GM19193 (cell line): ENCODE data around the gene HERC3.

Experiments
- POLR2A ChIP-seq: IDR thresholded peaks from 4 replicates; pipeline ENCODE4 v1.6.1; 2011; ENCODE audit not compliant: insufficient read depth, insufficient read length; ENCODE audit errors: extremely low read depth

Gene HERC3

DNA sequence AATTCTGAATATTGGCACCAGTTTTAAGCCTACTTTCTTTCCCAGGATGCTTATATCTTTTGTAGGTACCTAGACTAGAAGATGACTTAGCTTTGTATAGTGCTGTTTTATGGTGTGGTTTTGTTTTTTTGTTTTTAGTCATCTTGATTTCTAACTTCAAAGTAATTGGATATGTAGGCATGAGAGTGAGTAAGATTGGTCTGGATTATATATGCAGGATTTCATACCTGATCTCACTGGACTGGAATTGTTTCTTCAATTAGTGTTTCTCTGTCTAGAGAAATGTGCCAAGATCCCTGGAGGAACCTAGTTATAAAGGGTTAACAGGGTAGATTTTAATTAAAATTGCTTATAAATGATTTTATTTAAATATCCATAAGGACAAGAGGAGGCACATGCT is 82.3 kb downstream of the HERC3 start:
- no peak for TF ChIP-seq POLR2A

- no peak for TF ChIP-seq POLR2A
Measured at GRCh38 chr4:88674979-88675378, 82.7 kb downstream of the HERC3 start.

GRCh38 chr4:88675543-88675942 is 83.3 kb downstream of the HERC3 start:
- TF ChIP-seq POLR2A = no peak

DNA sequence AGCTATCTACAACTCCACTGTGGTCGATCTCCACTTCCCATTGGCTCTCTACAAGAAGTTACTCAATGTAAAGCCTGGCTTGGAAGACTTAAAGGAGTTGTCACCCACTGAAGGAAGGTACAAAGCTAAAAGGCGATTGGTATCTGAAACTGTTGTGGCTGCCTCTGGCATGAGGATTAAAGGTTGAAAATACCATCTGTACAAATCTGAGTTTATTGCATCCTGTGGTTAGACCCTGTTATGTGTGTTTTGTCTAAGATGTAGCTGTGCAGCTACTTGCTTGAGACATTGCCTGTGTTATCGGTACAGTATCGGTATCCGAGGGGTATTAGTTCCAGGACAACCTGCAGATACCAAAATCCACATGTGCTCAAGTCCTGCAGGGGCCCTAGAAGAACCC is 88.9 kb downstream of the HERC3 start:
- TF ChIP-seq POLR2A = no peak

DNA sequence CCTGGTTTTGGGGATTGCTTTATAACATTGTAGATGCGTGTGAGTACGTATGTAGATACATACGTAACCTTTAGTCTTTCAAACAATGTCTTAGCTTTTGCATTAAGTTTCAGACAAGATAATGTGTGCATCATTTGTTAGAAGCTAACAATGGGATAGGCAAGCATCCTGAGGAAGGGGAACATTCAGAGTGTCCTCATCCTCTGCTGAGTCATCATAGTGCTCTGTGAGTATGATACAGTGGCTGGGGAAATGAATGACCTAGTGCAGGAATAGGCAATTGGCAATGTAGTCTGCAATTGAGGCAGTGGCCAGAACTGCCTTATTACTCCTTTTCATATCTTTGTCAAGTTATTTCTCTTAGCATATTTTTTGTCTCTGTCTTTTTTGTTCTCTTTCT is 98.1 kb downstream of the HERC3 start:
- TF ChIP-seq POLR2A = no peak

GRCh38 chr4:88693792-88694191 is 101.5 kb downstream of the HERC3 start:
- TF ChIP-seq POLR2A = no peak

DNA sequence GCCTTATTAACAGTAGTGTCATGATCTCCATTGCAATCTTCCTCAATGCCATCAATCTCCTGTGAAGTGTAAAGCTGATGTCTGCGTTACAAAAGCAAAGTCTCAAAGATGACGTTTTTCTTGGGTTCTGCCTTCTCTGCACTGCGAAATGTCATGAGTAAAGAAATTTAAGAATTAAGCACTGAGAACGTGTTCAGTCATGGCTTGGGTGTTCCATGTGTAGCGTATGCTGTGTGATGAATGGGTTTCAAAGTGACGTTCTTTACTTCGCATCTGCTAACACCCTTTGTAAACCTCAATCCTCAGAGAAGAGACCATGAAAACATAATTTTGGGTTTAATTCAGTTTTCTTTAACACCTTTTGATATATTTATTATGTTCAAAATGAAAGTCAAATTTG is 104.3 kb downstream of the HERC3 start:
- TF ChIP-seq POLR2A = no peak

- TF ChIP-seq POLR2A = no peak
Measured at GRCh38 chr4:88697141-88697540, 104.9 kb downstream of the HERC3 start.

DNA sequence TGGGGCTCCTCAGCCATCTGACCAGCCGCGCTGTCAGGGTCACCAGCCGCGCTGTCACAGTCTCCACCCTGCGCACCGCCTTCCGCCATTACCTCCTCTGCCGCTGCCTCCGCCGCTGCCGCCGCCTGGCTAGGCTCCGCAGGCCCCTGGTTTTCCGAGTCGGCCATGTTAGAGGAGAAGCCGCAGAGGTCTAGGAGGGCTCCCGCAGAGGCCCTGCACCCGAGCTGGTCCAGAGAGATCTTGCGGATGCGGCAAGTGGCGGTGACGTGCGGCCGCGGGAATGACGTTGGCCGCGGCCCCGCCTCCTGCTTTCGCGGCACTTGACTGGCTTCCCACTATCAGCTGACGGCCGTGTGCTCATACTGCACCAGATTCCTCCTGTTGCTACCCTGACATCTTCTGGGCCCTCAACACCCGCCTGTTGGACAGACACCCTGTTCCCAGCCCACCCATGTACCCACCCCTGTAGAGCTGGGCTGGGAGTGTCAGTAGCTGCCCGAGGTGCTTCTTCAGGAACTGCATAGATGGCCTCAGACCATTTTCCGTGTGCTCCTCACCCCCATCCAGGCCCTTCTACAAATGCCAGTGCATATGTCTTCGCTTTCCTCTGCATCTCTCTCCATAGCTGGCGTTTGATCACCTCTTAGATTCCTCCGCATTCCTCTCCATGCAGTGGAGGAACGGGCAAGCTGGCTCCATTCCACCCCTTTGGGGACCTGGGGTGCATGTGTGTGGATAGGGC is 105.5 kb downstream of the HERC3 start, which contains the start of gene NAP1L5:
Gene NAP1L5, minus strand, starts transcription at position 242 of the 742 bp plus-strand sequence. Its CDS starts 75 bp downstream, at position 167.
- TF ChIP-seq POLR2A = no peak

- TF ChIP-seq POLR2A = no peak
Measured at GRCh38 chr4:88698519-88698918, 106.2 kb downstream of the HERC3 start.

DNA sequence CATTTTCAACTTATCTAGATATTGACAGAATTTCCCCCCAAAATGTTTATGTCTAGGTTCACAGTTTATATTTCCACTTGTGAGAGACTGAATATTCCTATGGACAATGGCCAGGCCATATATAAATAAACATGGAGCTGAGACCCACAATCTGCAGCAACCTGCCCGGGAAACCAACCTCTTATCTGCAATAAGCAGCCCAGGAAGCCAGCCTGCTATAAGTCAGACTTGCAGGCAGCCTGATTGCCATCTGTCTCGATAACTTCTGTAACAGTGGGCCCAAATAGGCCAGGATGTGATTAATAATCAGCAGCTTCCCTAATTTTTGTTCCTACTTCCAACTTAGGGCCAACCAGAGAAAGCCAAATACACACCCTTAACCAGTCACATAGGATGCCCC is 110.5 kb downstream of the HERC3 start:
- TF ChIP-seq POLR2A = no peak

- TF ChIP-seq POLR2A = no peak
Measured at GRCh38 chr4:88705223-88705622, 112.9 kb downstream of the HERC3 start.

- no peak for TF ChIP-seq POLR2A
Measured at GRCh38 chr4:88705805-88706492, 113.7 kb downstream of the HERC3 start.

DNA sequence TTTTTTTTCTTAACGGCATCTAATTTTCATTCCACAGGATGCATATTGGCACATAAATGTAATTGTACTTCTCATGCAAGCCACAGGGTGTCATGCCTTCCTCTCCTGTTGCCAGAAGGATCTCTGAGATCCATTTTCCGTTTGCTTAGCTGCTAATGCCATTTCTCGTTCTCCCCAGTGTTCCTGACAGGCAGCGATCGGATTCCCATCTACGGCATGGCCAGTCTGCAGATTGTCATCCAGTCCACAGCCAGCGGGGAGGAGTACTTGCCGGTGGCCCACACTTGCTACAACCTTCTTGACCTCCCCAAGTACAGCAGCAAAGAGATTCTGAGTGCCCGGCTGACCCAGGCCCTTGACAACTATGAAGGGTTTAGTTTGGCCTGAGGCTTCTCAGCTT is 114.3 kb downstream of the HERC3 start:
- TF ChIP-seq POLR2A = no peak

- TF ChIP-seq POLR2A = no peak
Measured at GRCh38 chr4:88709989-88710388, 117.7 kb downstream of the HERC3 start.

GRCh38 chr4:88713782-88714181 is 121.5 kb downstream of the HERC3 start:
- no peak for TF ChIP-seq POLR2A

DNA sequence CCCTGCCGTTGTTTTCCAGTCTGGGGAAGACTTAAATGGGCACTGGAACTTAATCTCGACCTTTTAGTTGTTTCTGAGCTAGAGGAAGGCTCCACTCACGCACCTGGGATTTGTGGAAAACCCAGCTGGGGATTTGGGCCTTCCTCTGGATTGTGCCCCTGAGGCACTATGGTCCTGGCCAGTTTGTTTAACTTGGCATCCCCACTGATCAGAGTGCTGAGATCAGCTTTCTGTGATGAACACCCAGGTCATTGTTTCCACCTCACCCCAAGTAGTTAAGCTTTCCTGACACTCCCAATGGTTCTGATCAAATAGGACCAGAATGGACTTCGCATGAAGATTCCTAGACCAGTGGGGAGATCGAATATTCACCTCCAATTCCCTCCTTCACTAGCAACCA is 125.8 kb downstream of the HERC3 start:
- no peak for TF ChIP-seq POLR2A

DNA sequence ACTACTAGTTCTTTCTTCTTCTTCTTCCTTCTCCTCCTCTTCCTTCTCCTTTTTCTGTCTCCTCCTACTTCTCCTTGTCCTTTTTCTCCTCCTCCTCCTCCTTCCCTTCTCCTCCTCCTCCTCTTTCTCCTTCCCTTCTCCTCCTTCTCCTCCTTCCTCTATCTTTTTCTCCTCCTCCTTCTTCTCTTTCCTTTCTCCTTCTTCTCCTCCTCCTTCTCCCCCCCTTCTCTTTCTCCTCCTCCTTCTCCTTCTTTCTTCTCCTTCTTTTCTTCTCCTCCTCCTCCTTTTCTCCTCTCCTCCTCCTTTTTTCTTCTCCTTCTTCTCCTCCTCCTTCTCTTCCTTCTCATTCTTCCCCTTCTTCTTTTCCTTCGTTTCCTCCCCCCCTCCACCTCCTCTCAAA is 127.1 kb downstream of the HERC3 start:
- no peak for TF ChIP-seq POLR2A
